Mesendoderm (in vitro differentiated cells): ENCODE data around the gene CEP104.

Experiments used
- DNase-seq: peaks from one replicate; pipeline ENCODE4 v3.0.0; 2013
- H2AK5ac ChIP-seq: 2 replicates; pipeline ENCODE4 v1.6.1; 2013; ENCODE audit warnings: low read length, inconsistent platforms
- H2BK120ac ChIP-seq: 2 replicates; pipeline ENCODE4 v1.6.1; 2013; ENCODE audit warnings: low read depth, mild to moderate bottlenecking, low read length, moderate library complexity, mixed read lengths
- H2BK15ac ChIP-seq: replicated peaks from 2 replicates; pipeline ENCODE4 v1.6.1; 2013; ENCODE audit warnings: low read depth, mild to moderate bottlenecking, moderate library complexity
- H2BK5ac ChIP-seq: 2 replicates; pipeline ENCODE4 v1.6.1; 2013; ENCODE audit warnings: low read length, inconsistent platforms
- H3K18ac ChIP-seq: 2 replicates; pipeline ENCODE4 v1.6.1; 2013; ENCODE audit warnings: mild to moderate bottlenecking, low read length, mixed read lengths
- H3K23ac ChIP-seq: one replicate; pipeline ENCODE4 v1.6.1; 2013; ENCODE audit warnings: low read length
- H3K27ac ChIP-seq: 2 replicates; pipeline ENCODE4 v1.5.1; 2013; ENCODE audit warnings: low read depth, mild to moderate bottlenecking, inconsistent platforms, low read length, moderate library complexity
- H3K27me3 ChIP-seq: 2 replicates; pipeline ENCODE4 v1.6.1; 2013; ENCODE audit warnings: low read length, control low read depth, mild to moderate bottlenecking, inconsistent platforms; ENCODE audit not compliant: insufficient read depth, poor library complexity
- H3K36me3 ChIP-seq: 2 replicates; pipeline ENCODE4 v1.6.1; 2013; ENCODE audit warnings: low read length, inconsistent platforms; ENCODE audit not compliant: control insufficient read depth, insufficient read depth
- H3K4ac ChIP-seq: one replicate; pipeline ENCODE4 v1.6.1; 2013; ENCODE audit warnings: low read depth, mild to moderate bottlenecking, low read length, moderate library complexity
- H3K4me1 ChIP-seq: 2 replicates; pipeline ENCODE4 v1.6.1; 2013; ENCODE audit warnings: low read depth, low read length, inconsistent platforms; ENCODE audit not compliant: control insufficient read depth
- H3K4me2 ChIP-seq: 2 replicates; pipeline ENCODE4 v1.6.1; 2013; ENCODE audit warnings: low read length
- H3K4me3 ChIP-seq: 2 replicates; pipeline ENCODE4 v1.5.1; 2013; ENCODE audit warnings: mild to moderate bottlenecking, low read length
- H3K56ac ChIP-seq: one replicate; pipeline ENCODE4 v1.6.1; 2013; ENCODE audit warnings: low read length
- H3K79me1 ChIP-seq: 2 replicates; pipeline ENCODE4 v1.6.1; 2013; ENCODE audit warnings: low read length, inconsistent platforms
- H3K79me2 ChIP-seq: 2 replicates; pipeline ENCODE4 v1.6.1; 2013; ENCODE audit warnings: mild to moderate bottlenecking, low read length; ENCODE audit not compliant: control insufficient read depth, insufficient read depth
- H3K9ac ChIP-seq: 2 replicates; pipeline ENCODE4 v1.6.1; 2013; ENCODE audit warnings: low read length, inconsistent platforms
- H4K5ac ChIP-seq: one replicate; pipeline ENCODE4 v1.6.1; 2013; ENCODE audit warnings: low read length
- H4K8ac ChIP-seq: one replicate; pipeline ENCODE4 v1.6.1; 2013; ENCODE audit warnings: low read depth, mild to moderate bottlenecking, control low read depth, low read length, moderate library complexity
- WGBS: extraction: QIAGEN DNeasy Blood & Tissue Kit; methylation state at CpG from one replicate; pipeline ENCODE4 v1.1.7; 2013; ENCODE audit warnings: low lambda C conversion rate, missing lambda C conversion rate; ENCODE audit not compliant: insufficient coverage; ENCODE audit errors: extremely low coverage; 5-methylcytosine and 5-hydroxymethylcytosine counted together

Gene CEP104

DNA sequence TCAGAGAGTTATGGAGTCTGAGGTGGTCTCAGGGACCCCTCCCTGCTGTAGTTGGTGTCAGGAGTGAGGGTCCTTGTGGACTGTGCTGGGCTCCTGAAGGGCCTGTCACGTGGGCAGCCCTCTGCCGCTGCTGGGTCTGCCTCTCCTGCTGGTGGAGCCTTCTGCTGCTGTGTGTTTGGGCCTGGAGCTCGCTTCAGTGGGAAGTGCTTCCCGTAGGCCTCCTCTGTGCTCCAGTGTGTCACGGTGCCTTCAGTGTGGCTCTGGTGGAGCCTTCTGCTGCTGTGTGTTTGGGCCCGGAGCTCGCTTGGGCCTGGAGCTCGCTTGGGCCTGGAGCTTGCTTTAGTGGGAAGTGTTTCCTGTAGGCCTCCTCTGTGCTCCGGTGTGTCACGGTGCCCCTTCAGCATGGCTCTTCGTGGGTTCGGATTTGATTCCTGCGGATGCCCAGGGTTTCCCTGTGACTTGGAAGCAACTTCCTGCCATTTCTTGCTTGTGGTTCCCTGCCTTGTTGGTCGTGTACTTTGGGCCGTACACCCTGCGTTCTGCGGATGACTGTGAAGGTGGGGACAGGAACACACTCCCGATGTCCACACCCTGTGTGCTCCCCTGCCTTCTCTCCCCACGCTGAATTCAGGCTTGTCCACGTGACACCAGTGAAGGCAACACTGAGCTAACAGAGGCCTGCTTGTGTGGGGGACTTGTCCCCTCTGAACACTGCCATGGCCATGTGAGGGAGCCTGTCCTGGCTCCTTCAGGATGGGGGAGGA lies 23.6 kb upstream of the CEP104 start:
- Histone ChIP-seq H3K4me2 (no peak overlapping the region), H2BK15ac (no peak overlapping the region), H3K9ac (no peak overlapping the region), H3K23ac (no peak overlapping the region), H3K4ac (no peak overlapping the region), H3K27ac (no peak overlapping the region), H4K8ac (no peak overlapping the region), H3K36me3 (no peaks in the 10 kb centered on the region), H4K5ac (no peak overlapping the region), H2BK120ac (no peak overlapping the region), H3K27me3 (no peaks in the 10 kb centered on the region), H3K79me2 (no peaks in the 10 kb centered on the region), H3K18ac (no peak overlapping the region), H2AK5ac (no peak overlapping the region), H3K79me1 (no peaks in the 10 kb centered on the region), H3K4me3 (no peak overlapping the region), H3K4me1 (no peaks in the 10 kb centered on the region), H2BK5ac (no peak overlapping the region), H3K56ac (no peak overlapping the region)
- WGBS = no CpG with 5 or more reads among the region's 20 CpGs
- no peak for DNase-seq

DNA sequence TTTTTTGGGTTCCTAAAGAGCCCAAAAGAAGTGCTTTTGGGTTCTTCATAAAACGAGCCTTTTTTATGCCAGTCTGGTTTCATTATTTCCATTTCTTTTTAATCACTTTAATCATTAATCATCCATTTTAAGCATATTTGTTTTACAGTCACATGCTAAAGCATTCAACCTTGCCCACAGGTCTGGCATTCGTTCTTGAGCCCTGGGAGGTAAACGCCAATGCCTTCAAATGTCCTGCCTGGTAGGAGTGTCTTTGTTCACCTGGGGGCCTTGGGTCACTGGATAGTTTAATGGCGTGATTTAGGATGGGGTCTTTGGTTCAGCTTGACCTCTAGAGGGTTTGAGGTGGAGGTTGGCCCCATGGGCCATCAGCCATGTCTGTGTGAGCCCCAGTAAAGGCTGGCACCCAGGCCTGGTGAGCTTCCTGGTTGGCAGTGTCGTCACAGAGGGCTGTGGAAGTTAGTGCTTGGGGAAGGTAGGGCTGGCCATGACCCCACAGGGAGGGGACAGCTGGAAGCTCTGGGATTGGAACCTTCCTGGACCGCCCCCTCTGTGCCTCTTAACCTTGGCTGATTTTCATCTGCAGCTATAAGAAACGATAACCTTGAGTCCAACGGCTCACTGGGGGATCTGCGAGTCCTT lies 22.9 kb upstream of the CEP104 start:
- H3K27me3 ChIP-seq = no peaks in the 10 kb centered on the region
- H3K23ac ChIP-seq = no peak overlapping the region
- no peak overlapping the region for H2BK5ac ChIP-seq
- H3K4ac ChIP-seq = no peak overlapping the region
- no peak overlapping the region for H2BK120ac ChIP-seq
- no peak overlapping the region for H3K18ac ChIP-seq
- no peak for DNase-seq
- no CpG with 5 or more reads among the region's 9 CpGs for WGBS
- no peaks in the 10 kb centered on the region for H3K79me2 ChIP-seq
- H2AK5ac ChIP-seq = no peak overlapping the region
- no peaks in the 10 kb centered on the region for H3K4me1 ChIP-seq
- H2BK15ac ChIP-seq = no peak overlapping the region
- H3K4me3 ChIP-seq = no peak overlapping the region
- no peak overlapping the region for H3K4me2 ChIP-seq
- no peak overlapping the region for H3K56ac ChIP-seq
- no peaks in the 10 kb centered on the region for H3K79me1 ChIP-seq
- H3K27ac ChIP-seq = no peak overlapping the region
- H3K9ac ChIP-seq = no peak overlapping the region
- H4K5ac ChIP-seq = no peak overlapping the region
- H3K36me3 ChIP-seq = no peaks in the 10 kb centered on the region
- H4K8ac ChIP-seq = no peak overlapping the region

DNA sequence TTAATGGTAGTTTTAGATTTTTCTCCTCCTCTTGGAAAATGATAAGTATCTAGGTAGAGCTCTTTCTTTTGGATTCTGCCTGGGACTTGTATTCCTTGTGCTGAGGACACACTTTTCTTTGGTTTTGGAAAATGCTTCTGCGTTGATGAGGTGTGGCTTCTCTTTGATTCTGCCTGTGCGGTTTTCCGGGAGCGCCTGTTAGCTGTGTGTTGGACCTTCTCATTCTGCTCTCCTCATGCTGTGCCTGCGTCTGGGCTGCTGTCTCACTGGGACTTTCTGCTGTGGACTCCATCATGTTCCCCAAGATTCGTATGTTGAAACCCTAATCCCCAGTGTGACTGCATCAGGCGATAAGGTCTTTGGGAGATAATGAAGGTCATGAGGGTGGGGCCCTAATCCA lies 22.1 kb upstream of the CEP104 start:
- Histone ChIP-seq H3K9ac (no peak overlapping the region), H2BK120ac (no peak overlapping the region), H3K4me3 (no peak overlapping the region), H3K79me2 (no peaks in the 10 kb centered on the region), H4K5ac (no peak overlapping the region), H3K4ac (no peak overlapping the region), H3K18ac (no peak overlapping the region), H2BK15ac (no peak overlapping the region), H3K27ac (no peak overlapping the region), H2AK5ac (no peak overlapping the region), H3K27me3 (no peaks in the 10 kb centered on the region), H4K8ac (no peak overlapping the region), H3K79me1 (no peaks in the 10 kb centered on the region), H3K4me1 (no peaks in the 10 kb centered on the region), H3K4me2 (no peak overlapping the region), H3K23ac (no peak overlapping the region), H3K56ac (no peak overlapping the region), H3K36me3 (no peaks in the 10 kb centered on the region), H2BK5ac (no peak overlapping the region)
- DNase-seq = no peak
- WGBS = no CpG with 5 or more reads among the region's 7 CpGs

DNA sequence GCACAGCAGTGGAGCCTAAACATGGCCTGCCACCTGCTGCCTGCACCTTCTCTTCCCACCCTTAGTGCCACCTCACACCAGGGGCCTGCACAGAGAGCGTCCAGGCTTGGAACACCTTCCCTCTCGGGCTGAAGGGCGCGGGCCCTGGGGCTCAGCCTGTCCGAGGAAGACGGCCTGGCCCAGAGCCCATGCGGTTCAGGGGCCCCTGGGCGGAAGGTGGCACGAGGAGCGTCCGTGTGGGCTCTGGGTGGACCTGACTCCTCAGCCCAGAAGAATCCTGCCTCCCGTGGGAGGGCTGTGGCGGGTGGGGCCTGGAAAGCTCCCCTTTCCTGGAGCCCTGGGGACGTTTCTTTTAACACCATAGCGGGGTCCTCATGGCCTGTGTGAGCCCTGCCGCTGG lies 19.7 kb upstream of the CEP104 start:
- Histone ChIP-seq H2BK15ac (no peak overlapping the region), H3K4me1 (no peaks in the 10 kb centered on the region), H2AK5ac (no peak overlapping the region), H3K9ac (no peak overlapping the region), H2BK120ac (no peak overlapping the region), H3K4me2 (no peak overlapping the region), H3K36me3 (no peaks in the 10 kb centered on the region), H3K4ac (no peak overlapping the region), H3K23ac (no peak overlapping the region), H2BK5ac (no peak overlapping the region), H3K4me3 (no peak overlapping the region), H3K18ac (no peak overlapping the region), H3K56ac (no peak overlapping the region), H3K27ac (no peak overlapping the region), H4K5ac (no peak overlapping the region), H3K79me1 (no peaks in the 10 kb centered on the region), H4K8ac (no peak overlapping the region), H3K79me2 (no peaks in the 10 kb centered on the region), H3K27me3 (no peaks in the 10 kb centered on the region)
- WGBS = no CpG with 5 or more reads among the region's 16 CpGs
- no peak for DNase-seq

DNA sequence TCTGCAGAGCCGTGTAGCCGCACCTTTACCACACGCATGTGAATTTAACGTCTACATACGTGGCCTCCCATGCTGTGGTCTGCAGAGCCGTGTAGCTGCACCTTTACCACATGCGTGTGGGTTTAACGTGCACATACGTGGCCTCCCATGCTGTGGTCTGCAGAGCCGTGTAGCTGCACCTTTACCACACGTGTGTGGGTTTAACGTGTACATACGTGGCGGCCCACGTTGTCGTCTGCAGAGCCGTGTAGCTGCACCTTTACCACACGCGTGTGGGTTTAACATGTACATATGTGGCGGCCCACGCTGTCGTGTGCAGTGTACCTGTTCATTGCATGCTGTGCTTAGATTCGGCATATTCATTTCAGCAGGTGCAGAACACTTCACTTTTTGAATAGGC lies 17.7 kb upstream of the CEP104 start:
- H3K18ac ChIP-seq = no peak overlapping the region
- H3K27ac ChIP-seq = no peak overlapping the region
- H2BK120ac ChIP-seq = no peak overlapping the region
- no peak overlapping the region for H3K4ac ChIP-seq
- no peaks in the 10 kb centered on the region for H3K79me1 ChIP-seq
- H2BK15ac ChIP-seq = no peak overlapping the region
- H3K79me2 ChIP-seq = no peaks in the 10 kb centered on the region
- no peak overlapping the region for H3K4me3 ChIP-seq
- no peaks in the 10 kb centered on the region for H3K36me3 ChIP-seq
- H2BK5ac ChIP-seq = no peak overlapping the region
- no peak overlapping the region for H3K9ac ChIP-seq
- H3K4me2 ChIP-seq = no peak overlapping the region
- H2AK5ac ChIP-seq = no peak overlapping the region
- no peak overlapping the region for H3K23ac ChIP-seq
- H3K27me3 ChIP-seq = no peaks in the 10 kb centered on the region
- no peak overlapping the region for H4K5ac ChIP-seq
- no peak for DNase-seq
- H3K56ac ChIP-seq = no peak overlapping the region
- H4K8ac ChIP-seq = no peak overlapping the region
- no CpG with 5 or more reads among the region's 23 CpGs for WGBS
- H3K4me1 ChIP-seq = no peaks in the 10 kb centered on the region
